HG03280 (cell line): ENCODE data around the gene SMARCA5.
A peak's percentile ranks its signal among the peaks of the same experiment; 100 is the strongest.

Source experiments
- ATAC-seq: cut with Tn5 transposase; IDR thresholded peaks from one replicate; pipeline ENCODE4 v1.9.1; 2021; ENCODE audit warnings: mild to moderate bottlenecking, moderate library complexity; ENCODE audit not compliant: unreplicated experiment

The SMARCA5 gene

DNA sequence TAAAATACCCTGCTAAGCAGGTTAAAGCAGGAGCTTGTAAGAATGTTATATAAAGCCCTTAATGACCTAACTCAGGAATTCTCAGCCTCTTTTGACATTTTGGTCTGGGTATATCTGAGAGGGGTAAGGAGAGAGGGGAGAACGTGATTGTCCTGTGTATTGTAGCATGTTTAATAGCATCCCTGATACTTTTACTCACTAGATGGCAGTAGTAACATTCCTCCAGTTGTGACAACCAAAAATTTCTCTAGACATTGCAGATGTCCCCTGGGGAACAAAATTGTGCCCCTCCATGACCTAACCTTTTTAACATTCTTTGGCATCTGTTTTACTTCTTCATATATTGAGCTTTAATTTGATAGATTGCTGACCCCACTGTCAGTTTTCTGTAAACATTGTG lies 17.9 kb downstream of the SMARCA5 start:
- ATAC-seq, result no peak

- ATAC-seq, result no peak
These were observed 18.4 kb downstream of the SMARCA5 start for GRCh38 chr4:143531788-143532491.

DNA sequence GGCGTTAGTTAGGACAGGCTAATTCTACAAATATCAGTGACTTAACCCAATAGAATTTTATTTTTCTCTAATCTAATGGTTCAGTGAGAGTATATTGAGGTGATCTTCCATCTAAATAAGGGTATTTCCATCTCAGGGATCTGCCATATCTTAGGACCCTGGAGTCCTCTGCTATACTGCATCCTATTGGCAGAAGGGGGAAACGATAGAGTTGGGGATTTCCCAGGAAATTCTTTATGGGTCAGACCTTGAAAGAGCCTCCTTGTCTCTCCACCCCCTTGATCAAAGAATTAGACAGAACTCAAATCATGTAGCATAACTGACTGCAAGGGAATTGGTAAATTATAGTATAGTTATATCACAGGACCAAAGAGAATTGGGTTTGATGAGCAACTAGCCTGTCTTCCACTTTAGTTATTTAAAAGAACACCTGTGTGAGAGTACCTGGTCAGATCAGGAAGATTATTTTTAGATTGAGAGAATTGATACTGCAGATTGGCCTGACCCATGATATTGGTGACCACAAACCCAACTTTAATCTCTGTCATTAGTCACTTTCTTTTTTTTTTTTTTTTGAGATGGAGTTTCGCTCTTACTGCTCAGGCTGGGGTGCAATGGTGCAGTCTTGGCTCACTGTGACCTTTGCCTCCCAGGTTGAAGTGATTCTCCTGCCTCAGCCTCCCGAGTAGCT lies 25.6 kb downstream of the SMARCA5 start:
- no peak for ATAC-seq

DNA sequence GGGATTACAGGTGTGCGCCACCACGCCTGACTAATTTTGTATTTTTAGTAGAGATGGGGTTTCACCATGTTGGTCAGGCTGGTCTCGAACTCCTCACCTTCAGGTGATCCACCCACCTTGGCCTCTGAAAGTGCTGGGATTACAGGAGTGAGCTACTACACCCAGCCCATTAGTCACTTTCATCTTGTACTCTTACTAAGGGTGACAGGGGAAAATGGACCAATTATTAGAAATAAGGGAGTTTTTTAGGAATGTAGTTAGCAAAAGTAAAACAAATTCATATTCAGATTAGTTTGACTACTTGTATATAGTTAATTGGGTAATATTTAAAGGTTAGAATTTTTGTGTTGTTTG lies 26.1 kb downstream of the SMARCA5 start:
- no peak for ATAC-seq

DNA sequence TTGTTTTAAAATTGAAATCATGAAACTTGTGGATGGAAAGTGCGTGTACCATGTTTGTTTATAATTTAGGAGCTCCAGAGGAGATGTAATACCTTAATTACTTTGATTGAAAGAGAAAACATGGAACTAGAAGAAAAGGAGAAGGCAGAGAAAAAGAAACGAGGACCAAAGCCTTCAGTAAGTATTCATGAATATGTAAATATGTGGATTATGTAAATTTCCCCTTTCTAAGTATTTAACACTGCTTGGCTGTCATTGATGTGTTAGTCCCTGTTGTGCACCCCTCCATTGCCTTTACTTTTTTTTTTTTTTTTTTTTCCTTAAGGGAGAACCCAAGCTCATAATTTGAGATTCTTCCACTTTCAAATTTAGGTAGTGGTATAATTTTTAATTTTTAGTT lies 36.4 kb downstream of the SMARCA5 start:
- no peak for ATAC-seq

DNA sequence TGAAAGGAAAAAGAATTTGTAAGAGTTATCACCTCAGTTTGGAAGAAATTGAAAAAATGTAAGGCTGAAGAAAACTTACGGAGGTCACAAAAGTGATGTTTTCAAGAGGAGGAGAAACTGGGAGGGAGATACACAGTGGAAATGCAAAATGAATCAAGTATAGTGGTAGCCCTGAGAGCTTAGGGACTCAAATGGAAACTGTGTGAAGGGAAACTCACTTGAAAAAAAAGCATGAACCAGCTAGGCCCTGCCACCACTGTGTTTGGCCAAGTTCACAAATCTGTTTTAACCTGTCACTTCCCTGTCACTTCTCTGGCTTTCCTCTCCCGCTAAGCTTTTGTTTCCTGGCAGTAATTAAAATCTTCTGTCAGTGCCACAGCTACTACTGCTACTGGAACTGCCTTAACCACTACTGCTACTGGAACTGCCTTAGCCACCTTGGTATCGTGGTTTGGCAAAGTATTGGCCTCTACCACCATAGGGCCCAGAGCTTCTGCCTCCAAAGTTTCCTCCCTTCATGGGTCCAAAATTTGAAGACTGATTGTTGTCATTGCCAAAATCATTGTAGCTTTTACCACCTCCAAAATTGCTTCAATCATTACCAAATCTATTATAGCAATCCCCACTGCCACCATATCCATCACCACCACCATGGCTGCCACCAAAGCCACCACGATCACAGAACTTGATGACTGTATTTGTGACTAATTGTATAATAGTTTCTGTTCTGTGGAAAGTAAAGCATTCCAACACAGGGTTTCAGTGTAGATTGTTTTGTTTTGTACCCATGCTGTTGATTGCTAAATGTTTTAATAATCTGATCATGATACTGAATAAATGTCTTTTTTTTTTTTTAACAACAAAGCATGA lies 41.5 kb downstream of the SMARCA5 start:
- peak; percentile 57 for ATAC-seq

DNA sequence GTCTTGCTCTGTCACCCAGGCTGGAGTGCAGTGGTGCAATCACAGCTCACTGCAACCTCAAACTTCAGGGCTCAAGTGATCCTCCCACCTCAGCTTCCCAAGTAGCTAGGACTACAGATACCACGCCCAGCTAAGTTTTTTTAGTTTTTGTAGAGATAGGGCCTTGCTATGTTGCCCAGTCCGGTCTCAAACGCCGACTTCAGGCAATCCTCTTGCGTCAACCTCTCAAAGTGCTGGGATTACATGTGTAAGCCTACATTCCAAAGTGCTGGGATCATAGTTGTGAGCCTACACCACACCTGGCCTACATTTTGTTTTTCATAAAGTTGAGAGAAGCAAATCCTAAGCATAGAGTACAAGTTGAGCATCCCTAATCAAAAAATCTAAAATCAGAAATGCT lies 42.2 kb downstream of the SMARCA5 start:
- no peak for ATAC-seq

DNA sequence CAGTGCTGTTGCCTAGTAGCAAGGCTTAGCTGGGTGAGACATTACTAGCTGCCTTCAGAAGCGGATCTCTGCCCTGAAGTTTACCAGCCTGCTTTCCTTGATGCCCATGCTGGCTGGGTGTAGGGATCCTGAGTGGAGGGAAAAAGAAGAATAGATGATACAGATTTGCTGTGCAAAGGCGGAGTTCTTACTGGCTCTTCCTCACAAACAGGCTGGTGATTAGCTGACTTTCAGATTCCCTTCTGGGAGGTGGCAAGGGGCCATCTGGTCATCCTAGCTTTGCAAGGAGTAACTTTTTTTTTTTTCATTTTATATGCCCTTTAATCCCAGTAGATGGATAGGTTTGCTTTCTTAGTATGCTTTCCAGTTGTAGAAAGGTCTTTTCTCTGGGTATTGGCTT lies 44.8 kb downstream of the SMARCA5 start:
- no peak for ATAC-seq

DNA sequence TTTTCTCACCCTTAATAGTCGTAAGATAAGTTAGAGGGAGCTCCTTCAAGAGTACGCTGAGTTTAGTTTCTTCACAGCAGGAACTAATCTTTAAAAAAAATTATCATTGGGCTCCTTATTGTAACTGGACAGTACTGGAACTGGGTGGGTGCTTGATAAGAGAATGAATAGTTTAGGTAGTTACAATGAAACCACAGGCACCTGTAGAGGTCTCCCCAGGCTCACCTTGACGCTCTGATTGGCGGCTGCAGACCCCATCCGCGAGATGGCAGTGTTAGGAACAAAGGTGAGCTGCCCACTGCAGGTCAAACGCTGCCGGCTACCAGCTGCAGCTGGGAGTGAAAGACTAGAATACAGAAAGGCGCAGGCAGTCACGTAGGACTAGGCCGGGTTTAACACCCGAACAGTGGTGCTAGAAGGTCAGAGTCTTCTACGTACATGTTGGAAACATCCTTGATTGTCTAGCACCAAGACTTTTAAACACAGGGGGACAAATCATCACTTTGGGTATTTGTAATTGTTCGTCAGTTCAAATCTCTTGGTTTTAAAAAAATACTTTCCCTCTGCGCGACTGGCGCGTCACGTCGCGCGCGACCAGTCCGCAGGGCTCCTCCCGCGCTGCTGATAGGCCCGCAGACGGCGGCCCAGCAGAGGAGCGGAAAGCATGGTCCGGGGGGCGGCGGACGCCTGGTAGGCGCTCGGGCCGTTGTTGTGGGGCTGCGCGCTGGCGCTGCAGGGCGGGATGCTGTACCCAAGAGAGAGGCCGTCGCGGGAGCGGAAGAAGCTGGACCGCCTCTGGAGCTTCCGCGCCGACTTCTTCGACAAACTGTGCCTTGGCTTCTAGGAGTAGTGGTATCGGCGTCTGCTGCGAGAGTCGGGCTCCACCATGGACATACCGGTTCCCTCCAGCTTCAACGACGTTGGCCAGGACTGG lies 45.6 kb downstream of the SMARCA5 start:
- peak; percentile 85 for ATAC-seq

DNA sequence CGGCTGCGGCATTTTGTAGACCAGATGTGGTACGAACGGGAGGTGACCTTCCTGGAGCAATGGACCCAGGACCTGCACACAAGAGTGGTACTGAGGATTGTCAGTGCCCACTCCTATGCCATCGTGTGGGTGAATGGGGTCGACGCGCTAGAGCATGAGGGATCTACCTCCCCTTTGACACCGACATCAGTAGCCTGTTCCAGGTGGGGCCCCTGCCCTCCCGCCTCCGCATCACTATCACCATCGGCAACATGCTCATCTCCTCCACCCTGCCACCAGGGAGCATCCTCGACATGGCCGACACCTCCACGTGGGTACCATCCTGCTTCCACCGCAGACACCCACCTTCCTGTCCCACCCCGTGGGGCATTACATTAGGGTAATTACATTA lies 46.2 kb downstream of the SMARCA5 start:
- ATAC-seq, result no peak

- no peak for ATAC-seq
These were observed 51.0 kb downstream of the SMARCA5 start for GRCh38 chr4:143564472-143564871.

- ATAC-seq, result no peak
These were observed 61.8 kb downstream of the SMARCA5 start for GRCh38 chr4:143575331-143575730.

DNA sequence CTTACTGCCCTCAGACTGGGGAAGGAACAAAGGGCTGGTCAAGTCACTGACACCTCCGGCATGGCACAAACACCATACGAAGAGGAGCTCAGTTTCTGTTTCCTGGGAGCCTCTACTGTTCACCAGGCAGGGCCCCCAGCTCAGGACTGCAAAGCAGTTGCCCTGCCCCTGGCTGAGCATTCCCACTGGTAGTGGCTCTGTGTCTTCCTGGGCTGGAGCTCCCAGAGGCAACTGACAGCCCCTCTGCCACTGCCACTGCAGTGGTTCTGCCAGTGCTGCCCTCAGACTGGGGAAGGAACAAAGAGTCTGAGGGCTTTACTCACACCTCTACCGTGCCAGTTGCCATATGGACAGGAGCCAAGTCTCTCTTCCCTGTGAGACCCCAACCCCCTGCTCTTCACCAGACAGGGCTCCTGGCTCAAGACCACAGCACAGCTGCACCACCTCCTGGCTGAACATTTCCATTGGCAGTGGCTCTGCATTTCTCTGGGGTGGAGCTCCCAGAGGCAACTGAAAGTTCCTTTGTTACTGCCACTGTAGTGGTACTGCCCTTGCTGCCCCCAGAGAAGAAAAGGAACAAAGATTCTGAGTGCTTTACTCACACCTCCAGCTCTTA lies 67.9 kb downstream of the SMARCA5 start:
- ATAC-seq, result no peak

GRCh38 chr4:143585548-143585947 lies 72.0 kb downstream of the SMARCA5 start:
- ATAC-seq, result no peak

DNA sequence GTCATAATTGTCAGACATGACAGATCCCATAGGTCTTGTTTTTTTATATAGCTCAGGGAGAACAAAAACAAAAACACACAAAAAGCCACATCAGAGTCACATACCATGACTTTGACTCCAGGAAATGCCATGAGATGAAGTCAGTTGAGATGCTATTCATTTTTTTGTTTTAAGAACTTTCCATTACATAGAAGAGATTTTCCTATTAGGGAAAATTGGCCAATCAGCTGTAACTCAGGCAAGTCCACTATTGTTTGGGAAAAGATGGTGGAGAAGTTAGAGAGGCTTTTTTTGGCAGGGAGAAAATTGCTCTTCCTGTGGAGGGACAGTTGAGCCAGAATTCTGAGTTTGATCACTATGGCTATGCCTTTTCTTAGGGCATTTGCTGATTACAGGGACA lies 72.6 kb downstream of the SMARCA5 start:
- no peak for ATAC-seq

DNA sequence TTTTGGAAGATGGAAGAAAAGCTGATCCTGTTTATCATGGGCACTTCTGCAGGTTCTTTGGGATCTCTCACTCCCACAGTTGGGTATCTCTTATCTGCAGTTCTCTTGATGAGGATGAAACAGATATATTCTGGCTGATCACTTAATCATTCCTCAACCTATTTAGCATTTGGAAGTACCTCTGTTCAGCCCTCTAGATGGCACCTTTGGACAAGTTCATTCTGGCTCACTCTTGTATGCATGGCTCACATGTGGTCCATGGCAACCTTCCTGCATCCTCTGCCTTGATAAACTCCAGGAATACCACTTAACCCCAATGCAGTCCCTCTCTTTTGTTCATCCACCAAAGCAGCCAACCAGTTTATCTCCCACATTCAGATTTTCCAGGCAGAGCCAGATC lies 74.2 kb downstream of the SMARCA5 start:
- ATAC-seq, result no peak

GRCh38 chr4:143597276-143597675 lies 83.8 kb downstream of the SMARCA5 start:
- ATAC-seq, result no peak

- no peak for ATAC-seq
These were observed 85.3 kb downstream of the SMARCA5 start for GRCh38 chr4:143598816-143599215.

- no peak for ATAC-seq
These were observed 86.3 kb downstream of the SMARCA5 start for GRCh38 chr4:143599827-143600226.

DNA sequence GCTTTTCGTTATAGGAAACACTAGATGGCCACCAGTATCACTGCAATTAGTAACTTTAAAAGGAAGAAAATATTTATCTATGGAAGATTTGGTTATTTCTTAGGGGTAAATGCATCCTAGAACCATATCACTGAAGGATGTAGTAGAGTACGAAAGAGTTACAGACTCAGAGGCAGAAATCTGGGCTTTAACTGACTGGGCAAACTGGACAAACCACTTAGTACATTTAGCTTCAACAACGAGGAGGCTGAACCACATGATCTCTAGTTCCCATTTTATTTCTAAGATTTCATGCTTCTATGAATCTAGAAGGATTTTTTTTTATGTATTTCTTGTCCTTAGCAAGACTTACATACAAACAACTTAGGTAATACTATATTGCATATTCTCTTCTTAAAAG lies 93.0 kb downstream of the SMARCA5 start:
- no peak for ATAC-seq
